Vagina (tissue), 2 donors: Measurements from ENCODE around the gene NHLRC2.

ENCODE experiments used
- POLR2A ChIP-seq, 2 donors: fragments of 450-650 bp; IDR thresholded peaks; one replicate each; pipeline ENCODE4 v1.6.1; 2017; ENCODE audit warnings: antibody characterized with exemption in 2 of 2, mild to moderate bottlenecking in 2 of 2, moderate library complexity in 2 of 2
- POLR2AphosphoS5 ChIP-seq, 2 donors: sonication (generic); formaldehyde crosslinking; IDR thresholded peaks; one replicate each; pipeline ENCODE4 v1.9.0; 2017; ENCODE audit warnings: antibody characterized with exemption in 2 of 2, mild to moderate bottlenecking in 2 of 2, low read depth in 1 of 2; ENCODE audit not compliant: insufficient read depth in 1 of 2
- TF ChIP-seq, protein P1 (sequence below), 3 experiments: fragments of 450-650 bp in 2 of 3; fragments of 200-600 bp in 1 of 3; sonication (generic) in 1 of 3; IDR thresholded peaks; one replicate each; pipeline ENCODE4 v1.5.1; 2017 to 2019; ENCODE audit warnings: antibody characterized with exemption in 3 of 3, mild to moderate bottlenecking in 2 of 3, moderate library complexity in 2 of 3

DNA sequence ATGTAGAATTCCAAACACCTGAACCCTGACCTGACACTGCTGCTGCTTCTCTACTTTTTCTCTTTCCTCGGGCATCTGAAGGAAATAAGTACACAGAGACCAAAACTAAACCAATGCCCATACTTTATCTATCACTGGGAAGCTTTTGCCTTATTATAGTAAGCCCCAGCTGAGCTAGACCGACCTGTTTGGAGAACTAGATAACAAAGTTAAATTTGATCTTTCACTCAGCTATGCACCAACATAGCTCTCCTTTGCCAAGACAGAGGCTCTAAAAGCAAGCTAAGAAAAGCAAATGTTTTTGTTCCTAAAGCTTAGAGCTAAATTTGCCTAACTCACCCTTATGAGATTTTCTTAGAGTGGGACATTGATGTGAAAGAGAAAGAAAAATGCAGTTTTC is 39.1 kb downstream of the NHLRC2 start:
- TF ChIP-seq, protein P1, sequence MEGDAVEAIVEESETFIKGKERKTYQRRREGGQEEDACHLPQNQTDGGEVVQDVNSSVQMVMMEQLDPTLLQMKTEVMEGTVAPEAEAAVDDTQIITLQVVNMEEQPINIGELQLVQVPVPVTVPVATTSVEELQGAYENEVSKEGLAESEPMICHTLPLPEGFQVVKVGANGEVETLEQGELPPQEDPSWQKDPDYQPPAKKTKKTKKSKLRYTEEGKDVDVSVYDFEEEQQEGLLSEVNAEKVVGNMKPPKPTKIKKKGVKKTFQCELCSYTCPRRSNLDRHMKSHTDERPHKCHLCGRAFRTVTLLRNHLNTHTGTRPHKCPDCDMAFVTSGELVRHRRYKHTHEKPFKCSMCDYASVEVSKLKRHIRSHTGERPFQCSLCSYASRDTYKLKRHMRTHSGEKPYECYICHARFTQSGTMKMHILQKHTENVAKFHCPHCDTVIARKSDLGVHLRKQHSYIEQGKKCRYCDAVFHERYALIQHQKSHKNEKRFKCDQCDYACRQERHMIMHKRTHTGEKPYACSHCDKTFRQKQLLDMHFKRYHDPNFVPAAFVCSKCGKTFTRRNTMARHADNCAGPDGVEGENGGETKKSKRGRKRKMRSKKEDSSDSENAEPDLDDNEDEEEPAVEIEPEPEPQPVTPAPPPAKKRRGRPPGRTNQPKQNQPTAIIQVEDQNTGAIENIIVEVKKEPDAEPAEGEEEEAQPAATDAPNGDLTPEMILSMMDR (IDR thresholded peaks at IDR 0.05), result no peak
- TF ChIP-seq POLR2A (IDR thresholded peaks at IDR 0.05) (no peak), POLR2AphosphoS5 (IDR thresholded peaks at IDR 0.05; ENCODE audit: insufficient read depth in 1 of 2, low read depth in 1 of 2) (no peak)
